H9 (cell line): Measurements from ENCODE around the gene PSMD7. TPM values are rescaled to one million over a fixed set of nuclear protein-coding genes. Genes with fewer than 3 reads are reported as not detected.
"Not testable (repeated sequence)": the region's sequence is repeated elsewhere in the genome, so short reads cannot be mapped to it uniquely, and the experiment has no call there.

ENCODE experiments used
- DNase-seq: peaks from one replicate; pipeline ENCODE4 v3.0.0-alpha.2; 2017
- H2AFZ ChIP-seq: one replicate; pipeline ENCODE4 v1.6.1; 2013; ENCODE audit warnings: mild to moderate bottlenecking, low read length, control low read depth, moderate library complexity
- H2AK5ac ChIP-seq: 2 replicates; pipeline ENCODE4 v1.6.1; 2013; ENCODE audit warnings: low read length, control low read depth, mixed read lengths; ENCODE audit not compliant: insufficient read length
- H2BK120ac ChIP-seq: one replicate; pipeline ENCODE4 v1.6.1; 2013; ENCODE audit warnings: low read depth, mild to moderate bottlenecking, low read length, control low read depth, inconsistent platforms; ENCODE audit not compliant: poor library complexity, severe bottlenecking
- H2BK12ac ChIP-seq: 2 replicates; pipeline ENCODE4 v1.6.1; 2013; ENCODE audit warnings: low read length, control low read depth, mixed read lengths, low read depth; ENCODE audit not compliant: insufficient read length
- H2BK15ac ChIP-seq: 2 replicates; pipeline ENCODE4 v1.6.1; 2013; ENCODE audit warnings: low read depth, low read length, control low read depth
- H2BK20ac ChIP-seq: one replicate; pipeline ENCODE4 v1.6.1; 2013; ENCODE audit warnings: low read depth, mild to moderate bottlenecking, low read length, control low read depth, inconsistent platforms; ENCODE audit not compliant: poor library complexity, severe bottlenecking
- H2BK5ac ChIP-seq: 2 replicates; pipeline ENCODE4 v1.6.1; 2013; ENCODE audit warnings: low read length, control low read depth, mixed read lengths; ENCODE audit not compliant: insufficient read length
- H3K14ac ChIP-seq: 2 replicates; pipeline ENCODE4 v1.6.1; 2013; ENCODE audit warnings: low read length, control low read depth; ENCODE audit not compliant: insufficient read depth
- H3K18ac ChIP-seq: 2 replicates; pipeline ENCODE4 v1.6.1; 2013; ENCODE audit warnings: low read depth, mild to moderate bottlenecking, mixed read lengths, low read length, control low read depth; ENCODE audit not compliant: insufficient read length
- H3K23ac ChIP-seq: 2 replicates; pipeline ENCODE4 v1.6.1; 2013; ENCODE audit warnings: low read length, control low read depth, mixed read lengths, low read depth; ENCODE audit not compliant: insufficient read length
- H3K23me2 ChIP-seq: 2 replicates; pipeline ENCODE4 v1.6.1; 2013; ENCODE audit warnings: low read depth, mild to moderate bottlenecking, mixed read lengths, low read length, control low read depth; ENCODE audit not compliant: insufficient read length, poor library complexity, severe bottlenecking
- H3K27ac ChIP-seq: 2 replicates; pipeline ENCODE4 v1.5.1; 2013; ENCODE audit warnings: low read length, control low read depth, mixed read lengths, low read depth; ENCODE audit not compliant: insufficient read length
- H3K27me3 ChIP-seq: 2 replicates; pipeline ENCODE4 v1.6.1; 2013; ENCODE audit warnings: low read length, control low read depth, inconsistent platforms; ENCODE audit not compliant: insufficient read depth
- H3K4ac ChIP-seq: 2 replicates; pipeline ENCODE4 v1.6.1; 2013; ENCODE audit warnings: low read depth, mild to moderate bottlenecking, control low read depth, inconsistent platforms, low read length, moderate library complexity
- H3K4me1 ChIP-seq: 2 replicates; pipeline ENCODE4 v1.6.1; 2013; ENCODE audit warnings: low read length, control low read depth, inconsistent platforms; ENCODE audit not compliant: insufficient read depth
- H3K4me2 ChIP-seq: 2 replicates; pipeline ENCODE4 v1.6.1; 2013; ENCODE audit warnings: low read length, control low read depth, mixed read lengths; ENCODE audit not compliant: insufficient read length, insufficient read depth
- H3K56ac ChIP-seq: 2 replicates; pipeline ENCODE4 v1.6.1; 2013; ENCODE audit warnings: low read depth, mild to moderate bottlenecking, mixed read lengths, low read length, control low read depth; ENCODE audit not compliant: insufficient read length
- H3K79me1 ChIP-seq: 2 replicates; pipeline ENCODE4 v1.6.1; 2013; ENCODE audit warnings: low read depth, mild to moderate bottlenecking, moderate library complexity, low read length, control low read depth, inconsistent platforms; ENCODE audit not compliant: insufficient read depth, poor library complexity, severe bottlenecking
- H3K79me2 ChIP-seq: 2 replicates; pipeline ENCODE4 v1.6.1; 2013; ENCODE audit warnings: low read length, control low read depth, inconsistent platforms; ENCODE audit not compliant: insufficient read depth
- H3K9ac ChIP-seq: 2 replicates; pipeline ENCODE4 v1.6.1; 2013; ENCODE audit warnings: low read length, control low read depth, mixed read lengths; ENCODE audit not compliant: insufficient read length; ENCODE audit errors: extremely low read depth
- H3K9me3 ChIP-seq: one replicate; pipeline ENCODE4 v1.6.1; 2013; ENCODE audit warnings: low read depth, low read length, inconsistent platforms; ENCODE audit not compliant: control insufficient read depth
- H3T11ph ChIP-seq: one replicate; pipeline ENCODE4 v1.6.1; 2013; ENCODE audit warnings: mild to moderate bottlenecking, low read length, control low read depth, inconsistent platforms
- H4K20me1 ChIP-seq: one replicate; pipeline ENCODE4 v1.6.1; 2013; ENCODE audit not compliant: control insufficient read depth, insufficient read length, insufficient read depth
- H4K5ac ChIP-seq: 2 replicates; pipeline ENCODE4 v1.6.1; 2013; ENCODE audit warnings: low read depth, mild to moderate bottlenecking, mixed read lengths, low read length, control low read depth; ENCODE audit not compliant: insufficient read length
- H4K8ac ChIP-seq: replicated peaks from 2 replicates; pipeline ENCODE4 v1.6.1; 2013; ENCODE audit warnings: low read length, control low read depth, mixed read lengths, low read depth; ENCODE audit not compliant: insufficient read length
- H4K91ac ChIP-seq: 2 replicates; pipeline ENCODE4 v1.6.1; 2013; ENCODE audit warnings: low read depth, mild to moderate bottlenecking, moderate library complexity, mixed read lengths, low read length, control low read depth; ENCODE audit not compliant: insufficient read length
- H3K27ac Mint-ChIP-seq, 3 experiments: 2 replicates in 2 of 3; 3 replicates in 1 of 3; pipeline ENCODE4 v1.8.0; 2020 to 2021; ENCODE audit warnings: mixed read lengths in 3 of 3, mild to moderate bottlenecking in 1 of 3, moderate library complexity in 1 of 3
- H3K27me3 Mint-ChIP-seq: 2 replicates; pipeline ENCODE4 v1.8.0; 2021; ENCODE audit warnings: low read depth, mild to moderate bottlenecking, moderate library complexity, mixed read lengths
- H3K36me3 Mint-ChIP-seq, 3 experiments: 2 replicates in 2 of 3; 3 replicates in 1 of 3; pipeline ENCODE4 v1.8.0; 2020 to 2021; ENCODE audit warnings: low read depth in 3 of 3, mixed read lengths in 3 of 3; ENCODE audit not compliant: insufficient read depth in 1 of 3
- H3K4me1 Mint-ChIP-seq, 2 experiments: 2 replicates each; pipeline ENCODE4 v1.8.0; 2020; ENCODE audit warnings: mixed read lengths in 2 of 2
- H3K4me3 Mint-ChIP-seq, 2 experiments: 2 replicates in 1 of 2; 3 replicates in 1 of 2; pipeline ENCODE4 v1.8.0; 2020 to 2021; ENCODE audit warnings: mild to moderate bottlenecking in 2 of 2, mixed read lengths in 2 of 2, moderate library complexity in 1 of 2
- H3K9me3 Mint-ChIP-seq, 2 experiments: 2 replicates in 1 of 2; 3 replicates in 1 of 2; pipeline ENCODE4 v1.8.0; 2020; ENCODE audit warnings: mild to moderate bottlenecking in 2 of 2, mixed read lengths in 2 of 2, moderate library complexity in 1 of 2
- WGBS: extraction: QIAGEN DNeasy Blood & Tissue Kit; methylation state at CpG from one replicate; pipeline ENCODE4 v1.1.7; 2013; ENCODE audit warnings: missing lambda C conversion rate, low lambda C conversion rate, mixed read lengths; ENCODE audit not compliant: insufficient read length; ENCODE audit errors: extremely low coverage; 5-methylcytosine and 5-hydroxymethylcytosine counted together
- total RNA-seq: library from RNA; stranded (reverse); gene quantifications from 2 replicates; pipeline ENCODE4 v1.2.1, GENCODE V29; 2021
- TF ChIP-seq, protein P1 (sequence below): fragments of 200-600 bp; sonication (generic); conservative IDR thresholded peaks from 3 replicates; pipeline ENCODE4 v1.8.0; 2021; ENCODE audit warnings: antibody characterized with exemption, mild to moderate bottlenecking

The PSMD7 gene
- total RNA-seq, 1 experiment from 2014 or later, result 140 TPM

DNA sequence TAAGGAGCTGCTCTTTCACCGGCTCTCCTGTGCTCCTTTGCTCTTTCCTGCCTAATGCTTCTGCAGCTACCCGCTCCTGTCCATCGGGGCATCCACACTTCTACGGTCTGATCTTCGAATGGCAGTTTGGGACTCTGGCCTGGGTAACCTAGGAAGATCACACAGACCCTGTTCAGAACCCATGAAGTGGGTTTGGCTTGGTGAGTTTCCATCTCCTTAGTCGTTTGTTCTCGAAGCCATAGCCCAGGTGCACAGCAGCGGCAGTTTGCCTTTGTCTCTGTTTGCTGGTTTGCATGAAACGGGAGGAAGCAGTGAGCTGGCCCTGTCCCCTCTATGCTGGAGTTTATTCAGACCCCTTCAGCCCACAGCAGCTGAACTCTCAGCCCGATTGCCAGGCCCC lies 29.0 kb downstream of the PSMD7 start:
- Mint-ChIP-seq H3K9me3 (no peaks in the 10 kb centered on the region), H3K27ac (peak overlapping the region in 2 of 3 experiments; percentile 14 to 38; a peak in 2 of 7 replicates), H3K4me1 (peaks cover 0 to 4% of the 10 kb centered on the region in 2 experiments; a peak in 1 of 4 replicates), H3K36me3 (peaks cover 18 to 45% (median 32%) of the 10 kb centered on the region in 3 experiments; a peak in 6 of 7 replicates), H3K27me3 (no peaks in the 10 kb centered on the region; the same call in 1 of the 2 replicates), H3K4me3 (no peak overlapping the region)
- H3K4me1 ChIP-seq, result no peaks in the 10 kb centered on the region
- H3K23me2 ChIP-seq, result no peaks in the 10 kb centered on the region
- no peak overlapping the region for H3K18ac ChIP-seq
- H2BK20ac ChIP-seq, result no peak overlapping the region
- H3K9me3 ChIP-seq, result no peaks in the 10 kb centered on the region
- H3K56ac ChIP-seq, result no peak overlapping the region
- H3T11ph ChIP-seq, result no peak overlapping the region
- no peaks in the 10 kb centered on the region for H3K79me2 ChIP-seq
- no peak overlapping the region for H2BK12ac ChIP-seq
- no peak overlapping the region for H3K9ac ChIP-seq
- TF ChIP-seq, protein P1, sequence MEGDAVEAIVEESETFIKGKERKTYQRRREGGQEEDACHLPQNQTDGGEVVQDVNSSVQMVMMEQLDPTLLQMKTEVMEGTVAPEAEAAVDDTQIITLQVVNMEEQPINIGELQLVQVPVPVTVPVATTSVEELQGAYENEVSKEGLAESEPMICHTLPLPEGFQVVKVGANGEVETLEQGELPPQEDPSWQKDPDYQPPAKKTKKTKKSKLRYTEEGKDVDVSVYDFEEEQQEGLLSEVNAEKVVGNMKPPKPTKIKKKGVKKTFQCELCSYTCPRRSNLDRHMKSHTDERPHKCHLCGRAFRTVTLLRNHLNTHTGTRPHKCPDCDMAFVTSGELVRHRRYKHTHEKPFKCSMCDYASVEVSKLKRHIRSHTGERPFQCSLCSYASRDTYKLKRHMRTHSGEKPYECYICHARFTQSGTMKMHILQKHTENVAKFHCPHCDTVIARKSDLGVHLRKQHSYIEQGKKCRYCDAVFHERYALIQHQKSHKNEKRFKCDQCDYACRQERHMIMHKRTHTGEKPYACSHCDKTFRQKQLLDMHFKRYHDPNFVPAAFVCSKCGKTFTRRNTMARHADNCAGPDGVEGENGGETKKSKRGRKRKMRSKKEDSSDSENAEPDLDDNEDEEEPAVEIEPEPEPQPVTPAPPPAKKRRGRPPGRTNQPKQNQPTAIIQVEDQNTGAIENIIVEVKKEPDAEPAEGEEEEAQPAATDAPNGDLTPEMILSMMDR, result no peak
- H4K5ac ChIP-seq, result no peak overlapping the region
- H2BK15ac ChIP-seq, result no peak overlapping the region
- H3K4ac ChIP-seq, result no peak overlapping the region
- H4K20me1 ChIP-seq, result no peaks in the 10 kb centered on the region
- H3K14ac ChIP-seq, result no peak overlapping the region; the same call in 1 of the 2 replicates
- H3K23ac ChIP-seq, result no peak overlapping the region
- H2BK120ac ChIP-seq, result no peak overlapping the region
- no peaks in the 10 kb centered on the region for H3K79me1 ChIP-seq
- no peak overlapping the region for H3K27ac ChIP-seq
- H4K8ac ChIP-seq, result no peak overlapping the region
- H2AFZ ChIP-seq, result no peak overlapping the region
- H4K91ac ChIP-seq, result no peak overlapping the region
- no CpG with 5 or more reads among the region's 10 CpGs for WGBS
- no peak overlapping the region for H3K4me2 ChIP-seq
- H2BK5ac ChIP-seq, result no peak overlapping the region
- H3K27me3 ChIP-seq, result no peaks in the 10 kb centered on the region
- no peak for DNase-seq
- no peak overlapping the region for H2AK5ac ChIP-seq

DNA sequence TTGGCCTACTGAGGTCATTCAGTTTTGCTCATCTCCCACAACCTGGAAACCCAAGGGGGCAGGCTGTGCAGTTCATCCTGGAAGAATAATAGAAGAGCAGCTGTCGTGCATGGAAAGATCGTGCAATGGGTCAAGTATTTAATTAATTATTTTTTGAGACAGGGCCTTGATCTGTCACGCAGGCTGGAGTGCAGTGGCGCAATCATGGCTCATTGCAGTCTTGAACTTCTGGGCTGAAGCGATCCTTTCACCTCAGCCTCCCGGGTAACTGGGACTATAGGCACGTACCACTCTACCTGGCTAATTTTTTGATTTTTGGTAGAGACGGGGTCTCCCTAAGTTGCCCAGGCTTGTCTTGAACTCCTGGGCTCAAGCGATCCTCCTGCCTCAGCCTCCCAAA lies 31.7 kb downstream of the PSMD7 start:
- H2BK12ac ChIP-seq, H3K27me3 ChIP-seq, H2BK15ac ChIP-seq, DNase-seq, H3K56ac ChIP-seq, H2AFZ ChIP-seq, H3K4ac ChIP-seq, H2BK5ac ChIP-seq, H4K20me1 ChIP-seq, H4K8ac ChIP-seq, H3K27ac ChIP-seq, H3K27me3 Mint-ChIP-seq, H3K4me1 ChIP-seq, H3T11ph ChIP-seq, H3K79me2 ChIP-seq, H3K23me2 ChIP-seq, H3K23ac ChIP-seq, H3K14ac ChIP-seq, H3K18ac ChIP-seq, H3K4me3 Mint-ChIP-seq, H3K79me1 ChIP-seq, H3K27ac Mint-ChIP-seq, H3K9me3 ChIP-seq, H3K9me3 Mint-ChIP-seq, H3K4me1 Mint-ChIP-seq, H2BK120ac ChIP-seq, H3K9ac ChIP-seq, H4K91ac ChIP-seq, H2AK5ac ChIP-seq, H3K4me2 ChIP-seq, H2BK20ac ChIP-seq, H4K5ac ChIP-seq: not testable (repeated sequence)
- no CpG with 5 or more reads among the region's 9 CpGs for WGBS
- peaks cover 26 to 59% (median 53%) of the 10 kb centered on the region in 3 experiments for H3K36me3 Mint-ChIP-seq
